NAMALWA (cell line): ENCODE data around the gene ANKRD6.

Source experiments
- DNase-seq: peaks from one replicate; pipeline ENCODE4 v3.0.0-alpha.2; 2015; ENCODE audit warnings: low spot score

The ANKRD6 gene

DNA sequence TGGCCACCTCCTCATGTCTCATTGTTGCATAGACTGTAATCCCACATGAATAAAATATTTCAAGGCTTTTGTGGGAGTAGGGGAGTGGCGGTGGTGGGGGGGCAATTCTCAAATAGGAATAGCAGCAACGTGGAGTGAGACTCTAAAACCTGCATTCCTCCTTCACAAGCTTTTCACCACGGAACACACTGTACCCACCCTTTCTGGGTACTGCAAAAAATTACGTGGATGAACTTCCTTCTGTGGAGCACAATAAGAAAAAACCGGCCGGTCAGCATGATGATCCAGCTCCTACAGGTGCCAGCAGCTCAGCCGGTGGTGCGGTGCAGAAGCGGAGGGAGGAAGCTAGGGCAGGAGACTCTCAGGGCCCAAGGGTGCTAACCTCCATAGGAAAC lies 19.9 kb upstream of the ANKRD6 start:
- no peak for DNase-seq

DNA sequence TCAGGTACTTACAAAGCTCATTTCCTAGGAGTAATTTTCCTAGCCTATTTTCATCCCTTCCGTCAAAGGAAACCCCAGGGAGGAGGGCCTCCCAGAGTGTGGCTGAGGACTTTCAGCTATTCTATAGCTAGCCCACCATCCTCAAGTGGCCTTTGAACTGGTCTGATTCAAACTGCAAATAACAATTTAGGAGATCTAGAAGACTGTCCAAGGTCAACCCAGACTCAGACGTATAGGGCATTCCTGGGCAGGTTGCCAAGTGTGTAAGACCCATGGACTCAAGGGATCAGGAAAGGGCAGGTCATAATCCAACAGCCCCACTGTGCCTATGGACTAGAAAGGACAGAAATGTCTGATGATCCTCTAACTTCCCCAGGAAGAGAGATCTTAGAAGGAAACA lies 18.7 kb upstream of the ANKRD6 start:
- DNase-seq, result no peak

DNA sequence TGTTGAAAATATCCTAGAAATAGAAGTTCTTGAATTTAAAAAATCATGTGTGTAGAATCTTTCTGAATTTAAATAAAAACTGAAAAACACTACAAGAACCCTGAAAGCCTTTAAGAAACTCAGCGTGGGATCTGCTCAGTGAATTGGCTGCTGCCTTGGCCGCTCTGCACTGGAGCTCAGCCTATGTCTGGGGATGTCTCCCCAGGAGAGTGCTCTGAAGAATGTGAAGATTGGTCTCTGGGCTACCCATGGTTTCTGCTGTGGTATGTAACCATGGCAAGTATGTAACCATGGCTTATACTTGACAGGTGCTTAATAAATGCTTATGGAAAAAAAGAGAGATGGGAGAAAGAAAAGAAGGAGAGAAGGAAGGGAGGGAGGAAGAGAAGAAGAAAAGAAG lies 17.8 kb upstream of the ANKRD6 start:
- DNase-seq, result no peak

DNA sequence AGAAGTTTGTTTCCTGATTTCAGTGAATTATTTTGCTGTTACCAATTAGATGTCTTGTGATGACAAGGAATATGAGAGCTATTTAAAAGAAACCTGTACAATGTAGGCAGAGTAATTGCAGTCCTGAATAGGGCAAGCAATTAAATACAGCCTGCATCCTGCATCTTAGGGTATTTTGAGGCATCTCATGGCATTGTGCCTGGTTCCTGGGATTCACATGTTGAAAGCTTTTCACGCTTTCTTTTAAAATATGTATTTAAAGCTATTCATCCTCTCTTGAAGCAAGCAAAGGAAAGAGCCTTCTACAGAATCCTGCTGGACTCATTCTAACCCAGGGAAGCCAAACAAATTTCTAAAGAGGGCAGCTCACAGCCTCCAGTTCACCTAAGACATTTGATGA lies 16.2 kb upstream of the ANKRD6 start:
- DNase-seq, result no peak

DNA sequence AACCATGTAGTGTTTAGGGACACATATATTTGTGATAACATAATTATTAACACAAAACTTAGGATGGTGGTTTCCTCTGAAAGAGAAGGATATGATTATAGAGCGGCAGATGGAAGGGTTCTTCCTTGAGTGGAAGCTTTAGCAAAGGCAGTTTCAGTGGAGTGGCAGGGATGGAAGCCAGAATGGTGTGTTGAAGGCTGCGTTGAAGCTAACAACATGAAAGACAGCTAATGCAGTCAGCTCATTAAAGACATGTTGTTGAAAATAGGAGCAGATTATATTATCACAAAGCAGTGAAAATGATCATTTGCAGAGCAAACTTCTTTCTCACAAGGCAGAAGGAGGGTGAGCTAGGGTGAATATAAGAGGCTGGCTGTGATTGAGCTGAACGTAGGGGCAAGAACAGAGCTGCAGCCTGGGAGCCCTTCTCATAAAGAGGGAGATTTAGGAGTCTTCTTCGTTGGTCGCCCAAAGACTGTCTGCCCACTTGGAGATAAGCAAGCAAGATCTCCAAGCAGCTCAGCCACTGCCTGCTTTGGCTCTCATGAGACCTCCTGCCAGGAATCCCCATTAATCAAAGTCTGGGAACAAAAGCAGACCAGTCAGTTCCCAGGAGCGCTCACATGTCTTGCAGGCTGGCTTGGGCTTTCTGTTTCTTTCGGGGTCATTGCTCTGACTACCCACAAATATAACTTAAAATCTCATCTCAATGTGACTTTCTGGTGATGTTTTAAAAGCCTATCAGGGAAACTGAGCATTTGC lies 2.6 kb upstream of the ANKRD6 start:
- no peak for DNase-seq

DNA sequence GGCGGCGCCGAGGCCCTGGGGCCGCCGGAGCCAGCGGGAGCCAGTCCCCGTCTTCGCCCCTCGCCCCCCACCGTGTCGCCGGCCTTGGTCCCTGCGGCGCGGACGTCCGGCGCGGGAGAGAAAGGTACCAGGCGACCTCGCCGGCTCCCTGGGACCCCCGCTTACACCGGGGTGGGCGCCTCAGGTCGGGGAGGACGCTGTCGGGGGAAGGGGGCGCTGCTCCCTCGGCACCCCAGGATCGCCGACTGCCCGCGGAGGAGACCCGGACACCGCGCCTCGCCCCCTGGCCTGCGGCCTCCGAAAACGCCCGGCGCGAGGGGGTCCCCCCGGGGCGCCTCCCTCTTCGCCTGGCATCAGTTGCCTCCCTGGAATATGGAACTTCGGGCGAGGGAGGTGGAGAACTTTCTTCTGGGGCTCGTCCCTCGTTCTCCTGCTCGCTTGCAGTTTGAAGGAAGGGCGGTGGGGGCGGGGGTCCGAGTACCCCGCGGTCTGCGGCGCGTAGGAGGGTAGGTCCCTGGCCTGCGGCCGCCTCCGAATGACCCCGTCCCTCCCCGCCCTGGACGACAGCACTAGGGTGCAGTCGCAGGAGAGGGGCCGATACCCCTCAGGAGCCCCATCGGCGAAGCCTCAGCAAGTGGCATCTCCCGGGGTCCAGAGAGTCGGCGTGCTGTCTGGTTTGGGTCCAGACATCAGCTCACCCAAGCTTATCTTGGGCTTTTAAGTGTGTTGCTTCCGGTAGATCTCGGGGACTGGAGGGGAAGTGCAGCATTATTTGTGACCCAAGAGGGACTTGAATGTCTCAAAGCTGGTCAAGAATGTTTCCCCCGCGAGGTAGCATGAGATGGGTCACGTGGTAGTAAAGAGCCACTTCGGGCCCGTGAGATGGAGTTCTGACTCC lies 549 bp downstream of the ANKRD6 start:
- peak; percentile 25 for DNase-seq

DNA sequence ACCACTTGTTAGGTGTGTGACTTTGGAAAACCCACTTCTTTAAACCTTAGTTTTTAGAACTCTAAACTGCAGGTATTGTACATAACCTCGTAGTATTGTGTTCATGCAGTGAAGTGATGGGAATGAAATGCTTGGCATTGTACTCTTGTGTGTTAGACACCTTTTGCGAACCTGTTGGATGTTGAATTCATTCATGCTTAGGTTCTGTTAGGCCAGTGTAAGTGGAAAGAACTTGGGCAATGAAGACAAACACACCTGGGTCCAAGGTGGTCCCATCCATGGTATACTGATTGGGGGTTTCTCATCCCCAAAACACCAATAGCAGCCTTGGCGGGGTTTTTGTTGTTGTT lies 1.2 kb downstream of the ANKRD6 start:
- no peak for DNase-seq

DNA sequence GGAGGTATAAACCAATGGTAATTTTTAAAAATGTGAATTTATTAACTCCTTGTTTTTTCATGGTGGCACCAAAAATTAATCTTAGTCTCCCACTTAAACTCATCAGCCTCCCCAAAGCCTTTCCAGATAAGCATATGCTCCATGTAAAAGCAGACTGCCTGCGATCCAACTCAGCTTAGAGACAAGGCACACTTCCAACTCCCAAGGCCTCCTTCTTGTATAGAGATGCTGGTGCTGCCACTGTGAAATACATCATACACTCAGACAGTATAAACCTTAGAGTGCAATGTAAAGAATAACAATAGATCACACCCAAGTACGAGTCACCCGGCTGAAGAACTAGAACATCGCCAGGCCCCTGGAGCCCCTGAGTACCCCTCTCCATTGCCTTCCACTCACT lies 2.0 kb downstream of the ANKRD6 start:
- DNase-seq, result no peak

DNA sequence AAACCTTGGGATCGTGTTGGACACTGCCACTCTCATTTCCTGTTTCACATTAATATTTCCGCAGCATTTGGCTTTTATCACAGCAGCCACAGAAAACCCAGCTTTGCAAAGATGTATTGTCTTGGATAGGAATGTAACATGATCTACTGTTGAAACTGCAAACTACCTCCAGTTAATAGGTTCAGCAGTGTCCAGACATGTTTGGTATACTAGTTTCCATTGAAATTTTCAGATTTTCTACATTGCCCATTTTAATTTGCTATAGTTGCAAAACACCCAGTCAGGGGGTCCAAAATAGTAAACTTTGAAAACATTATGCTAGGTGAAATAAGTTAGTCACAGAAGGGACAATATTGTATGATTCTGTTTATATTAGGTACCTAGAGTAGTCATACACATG lies 3.3 kb downstream of the ANKRD6 start:
- DNase-seq, result no peak

DNA sequence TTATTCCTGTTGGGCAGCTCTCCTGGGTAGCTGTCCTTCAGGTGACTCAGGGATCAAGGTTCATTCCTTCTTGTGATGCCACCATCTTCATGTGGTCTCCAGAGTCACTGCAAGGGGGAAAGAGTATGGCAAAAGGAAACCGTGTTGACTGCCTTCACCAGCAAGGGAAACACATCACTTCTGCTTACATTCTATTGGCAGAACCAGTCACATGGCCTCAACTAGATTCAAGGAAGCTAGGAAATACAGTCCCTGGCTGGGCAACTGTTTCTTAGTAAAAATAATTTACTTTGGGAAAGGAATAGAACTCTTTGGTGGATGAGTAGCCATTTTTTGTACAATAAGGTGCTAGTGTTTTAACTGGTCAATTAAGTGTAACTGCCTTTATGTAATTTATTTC lies 5.3 kb downstream of the ANKRD6 start:
- no peak for DNase-seq

DNA sequence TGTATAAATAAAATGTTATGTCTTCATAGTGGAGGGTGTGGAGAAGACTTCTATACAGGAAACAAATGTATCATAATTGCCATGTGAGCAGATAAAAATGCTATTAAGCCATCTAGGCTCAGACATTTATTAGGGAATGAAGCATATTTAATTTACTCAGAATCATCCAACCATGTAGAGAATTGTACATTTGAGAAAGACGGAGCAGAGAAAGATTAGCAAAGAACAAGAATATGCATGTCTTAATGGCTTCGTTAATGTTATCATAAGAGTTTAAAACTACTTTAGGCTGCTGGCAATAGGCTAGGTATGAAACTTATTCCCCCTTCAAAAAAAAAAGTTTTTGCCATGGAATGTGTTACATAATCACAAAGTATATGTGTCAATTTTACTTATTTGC lies 6.1 kb downstream of the ANKRD6 start:
- DNase-seq, result no peak

DNA sequence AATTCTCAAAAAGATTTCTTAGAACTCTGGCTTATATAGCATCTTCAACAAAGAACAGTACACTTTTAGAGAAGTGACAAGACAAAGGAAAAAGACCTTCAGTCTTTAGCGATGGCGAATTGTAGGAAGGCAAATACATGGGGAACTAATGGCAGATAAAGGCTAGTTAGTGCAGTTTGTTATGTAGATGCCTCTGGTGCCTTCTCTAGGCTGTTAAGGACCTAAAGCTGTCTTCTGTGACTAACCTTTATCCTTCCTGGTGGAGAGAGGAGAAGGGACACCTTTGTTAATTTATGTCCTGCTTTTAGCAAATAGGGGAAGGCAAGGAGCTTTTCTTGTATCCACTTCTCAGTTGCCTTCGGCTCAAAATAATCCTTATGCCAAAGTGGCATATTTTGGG lies 7.2 kb downstream of the ANKRD6 start:
- DNase-seq, result no peak

DNA sequence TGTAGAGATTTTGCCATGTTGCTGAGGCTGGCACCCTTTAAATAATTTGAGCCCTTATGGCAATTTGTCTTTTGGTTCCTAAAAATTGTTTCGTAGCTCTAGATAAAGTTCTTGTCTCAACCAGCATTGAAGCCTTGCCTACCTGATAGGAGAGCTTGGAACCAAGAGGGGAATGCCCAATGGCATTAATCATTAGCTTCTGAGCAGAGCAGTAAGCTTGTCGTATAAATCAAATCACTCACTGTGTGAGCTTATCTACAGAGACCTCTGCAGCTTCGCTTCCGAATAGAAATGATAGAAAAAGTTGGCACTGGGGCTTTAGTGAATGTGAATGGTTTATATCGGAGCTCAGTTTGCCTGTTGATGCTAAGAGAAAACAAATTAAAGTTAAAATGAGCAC lies 10.7 kb downstream of the ANKRD6 start:
- no peak for DNase-seq

DNA sequence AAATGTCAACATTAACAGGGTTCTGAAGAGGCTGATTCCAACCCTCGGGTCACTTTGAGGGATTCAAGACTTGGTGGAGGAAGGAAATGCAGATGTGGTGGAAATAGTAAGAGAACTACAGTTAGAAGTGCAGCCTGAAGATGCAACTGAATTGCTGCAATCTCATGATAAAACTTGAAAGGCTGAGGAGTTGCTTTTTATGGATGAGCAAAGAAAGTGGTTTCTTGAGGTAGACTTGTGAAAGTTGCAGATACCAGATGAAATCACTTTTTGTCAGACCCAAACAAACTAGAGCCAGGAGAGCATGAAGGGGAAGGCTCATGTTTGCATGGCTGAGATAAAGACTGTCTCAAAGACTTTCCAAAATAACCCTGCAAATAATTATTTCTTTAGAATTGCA lies 16.2 kb downstream of the ANKRD6 start:
- no peak for DNase-seq

DNA sequence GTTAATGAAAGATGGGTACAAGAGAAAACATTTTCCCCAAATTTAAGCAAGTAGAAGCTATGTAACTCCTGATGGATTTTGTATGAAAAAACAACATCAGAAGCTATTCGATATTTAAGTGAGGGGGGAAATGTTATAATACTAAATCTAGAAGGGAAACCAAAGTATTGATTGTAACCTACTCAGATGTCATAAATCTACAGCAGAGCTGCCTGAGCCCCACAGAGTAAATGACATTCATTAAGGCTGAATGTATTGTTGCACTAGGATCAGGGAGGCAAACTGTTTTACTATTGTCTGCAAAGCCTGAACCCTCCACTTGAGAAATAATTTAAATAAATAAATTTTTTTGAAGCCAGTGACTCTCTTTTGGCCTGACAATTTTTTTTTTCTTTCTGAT lies 19.3 kb downstream of the ANKRD6 start:
- no peak for DNase-seq

DNA sequence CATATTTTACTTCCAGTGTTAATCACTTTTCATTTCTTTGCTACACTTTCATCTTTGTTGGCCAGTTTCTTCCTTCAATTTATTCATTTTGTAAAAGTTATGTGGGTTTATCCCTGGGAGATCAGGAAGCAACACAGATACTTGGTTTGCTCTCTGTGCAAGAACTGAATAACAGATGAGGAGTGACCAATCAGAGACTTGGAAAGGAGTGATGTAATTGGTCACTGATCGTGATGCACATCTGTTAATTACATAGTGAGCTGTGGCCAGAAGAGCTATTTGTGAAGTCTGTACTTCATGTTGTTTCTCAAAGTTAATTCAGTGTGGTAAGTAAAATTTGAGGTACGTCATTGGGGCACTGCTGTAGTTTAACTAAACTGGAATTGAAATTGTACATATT lies 21.3 kb downstream of the ANKRD6 start:
- DNase-seq, result peak; percentile 36

DNA sequence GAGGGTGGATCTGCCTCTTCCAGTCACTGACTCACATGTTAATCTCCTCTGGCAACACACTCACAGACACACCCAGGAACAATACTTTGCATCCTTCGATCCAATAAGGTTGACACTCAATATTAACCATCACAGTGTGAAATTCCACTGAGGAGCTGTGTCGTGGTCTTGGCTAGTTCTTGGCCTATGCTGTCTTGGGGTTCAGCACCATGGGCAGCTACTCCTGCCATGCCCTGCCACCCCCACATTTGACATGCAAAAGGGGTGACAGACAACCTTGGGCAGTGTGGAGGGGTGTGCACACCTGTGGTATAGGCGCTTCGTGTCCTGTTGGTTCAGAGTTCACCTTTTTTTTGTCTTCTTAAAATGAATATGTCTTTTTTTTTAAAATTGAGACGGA lies 25.8 kb downstream of the ANKRD6 start:
- no peak for DNase-seq

DNA sequence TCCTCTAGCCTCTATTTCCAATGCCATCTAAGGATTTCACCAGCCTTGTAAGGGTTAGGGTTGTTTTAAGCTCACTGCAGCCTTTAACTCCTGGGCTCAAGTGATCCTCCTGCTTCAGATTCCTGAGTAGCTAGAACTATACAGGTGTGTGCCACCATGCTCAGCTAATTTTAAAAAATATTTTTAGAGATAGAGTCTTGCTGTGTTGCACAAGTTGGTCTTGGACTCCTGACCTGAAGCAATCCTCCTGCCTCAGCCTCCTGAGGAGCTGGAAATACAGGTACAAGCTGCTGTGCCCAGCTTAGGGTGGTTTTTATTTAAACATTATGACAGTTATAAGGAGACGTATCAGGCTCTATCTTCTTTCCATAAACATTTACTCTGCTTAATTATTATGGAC lies 26.5 kb downstream of the ANKRD6 start:
- DNase-seq, result no peak

DNA sequence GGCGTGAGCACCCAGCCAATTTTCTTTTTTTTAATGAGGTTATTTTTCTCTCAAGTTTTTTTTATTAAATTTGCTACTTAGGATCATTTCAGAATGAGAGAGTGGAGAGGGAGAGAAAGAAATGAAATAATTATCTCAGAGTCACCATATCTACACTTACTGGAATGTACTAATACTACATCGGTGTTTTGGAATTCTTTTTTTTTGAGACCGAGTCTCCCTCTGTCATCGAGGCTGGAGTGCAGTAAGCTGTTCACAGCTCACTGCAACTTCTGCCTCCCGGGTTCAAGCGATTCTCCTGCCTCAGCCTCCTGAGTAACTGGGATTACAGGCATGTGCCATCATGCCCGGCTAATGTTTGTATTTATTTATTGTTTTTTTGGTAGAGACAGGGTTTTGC lies 27.8 kb downstream of the ANKRD6 start:
- no peak for DNase-seq

DNA sequence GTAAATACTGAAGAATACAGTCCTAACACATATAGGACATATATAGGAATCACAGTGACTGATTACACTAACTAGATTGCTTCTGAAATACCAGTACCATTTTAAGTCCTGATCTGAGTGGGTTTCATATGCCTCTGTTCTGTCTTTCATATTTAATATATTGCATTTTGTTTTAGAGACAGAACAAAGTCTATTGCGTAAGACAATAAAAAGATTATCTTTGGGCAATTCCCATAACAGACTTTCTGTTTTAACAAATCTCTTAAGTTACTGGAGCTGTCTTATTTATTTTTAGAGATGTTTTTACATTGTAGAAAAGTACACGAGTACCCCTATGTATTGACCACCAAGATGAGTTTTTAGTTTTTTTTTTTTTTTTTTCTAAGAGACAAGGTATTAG lies 29.6 kb downstream of the ANKRD6 start:
- no peak for DNase-seq

DNA sequence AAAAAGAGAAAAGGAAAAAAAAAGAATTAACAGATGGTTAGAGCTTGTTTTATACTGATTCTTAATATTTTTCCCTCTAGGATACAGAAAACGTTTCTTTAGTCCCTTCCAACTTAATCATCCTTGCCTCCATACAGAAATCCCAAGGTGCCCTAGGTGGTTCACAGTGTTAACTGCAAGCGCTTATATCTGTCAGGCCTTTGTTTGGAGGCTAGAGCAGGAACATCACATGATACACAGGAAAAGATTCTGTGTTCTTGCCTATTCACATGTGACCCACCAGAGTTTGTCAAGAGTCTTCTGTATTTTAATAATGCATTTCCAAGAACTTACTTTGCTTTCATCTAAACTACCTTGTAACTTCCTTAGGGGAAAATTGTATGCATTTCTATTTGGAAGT lies 31.3 kb downstream of the ANKRD6 start:
- DNase-seq, result no peak

DNA sequence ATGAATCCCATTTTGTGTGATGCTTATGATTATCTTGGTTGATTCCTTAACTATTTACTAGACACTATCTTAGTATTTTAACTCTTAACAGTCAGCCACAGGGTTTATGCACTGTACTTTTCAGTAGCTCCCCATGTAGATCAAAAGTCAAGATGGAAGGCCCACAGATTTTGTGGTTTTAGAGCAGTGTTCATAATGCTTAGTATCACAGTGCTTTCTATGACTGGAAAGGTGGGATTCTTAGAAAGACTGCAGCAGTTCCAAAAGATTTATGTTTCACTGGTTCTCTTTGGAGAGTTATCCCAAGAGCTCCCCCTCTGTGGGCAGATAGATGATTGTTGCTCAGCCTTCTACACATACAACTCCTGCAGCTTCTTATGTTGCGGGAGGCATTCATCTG lies 34.5 kb downstream of the ANKRD6 start:
- no peak for DNase-seq

DNA sequence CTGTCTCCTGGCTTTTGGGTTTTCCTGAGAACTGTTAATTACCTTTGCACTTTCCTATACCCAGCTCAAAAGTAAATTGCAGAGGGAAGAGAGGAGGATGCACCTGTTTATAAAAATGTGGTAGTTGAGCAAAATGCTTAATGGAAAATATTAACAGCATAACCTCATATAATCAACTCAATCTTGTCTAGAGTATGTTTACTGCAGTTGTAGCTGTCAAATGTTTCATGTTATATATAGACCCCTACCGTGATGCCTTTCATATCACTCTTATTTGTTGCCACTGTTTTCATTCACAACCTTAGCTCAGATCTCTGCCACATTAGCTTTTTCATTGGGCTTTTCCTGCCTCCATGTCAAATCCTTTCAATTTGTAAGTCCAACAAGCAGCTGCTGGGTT lies 36.0 kb downstream of the ANKRD6 start:
- no peak for DNase-seq
